Measurements from ENCODE around the gene RAB36. TPM values are rescaled to one million over a fixed set of nuclear protein-coding genes. Genes with fewer than 3 reads are reported as not detected.

The RAB36 gene
- total RNA-seq, 2 experiments from 2014 or later: 0.90 to 1.0 TPM

Other genes with a start within 250 kb of the RAB36 start
- gene GNAZ, start 75.0 kb upstream of the RAB36 start, total RNA-seq: under 1 TPM; 0.43 to 0.54 TPM
- gene RSPH14, start 3.5 kb upstream of the RAB36 start, total RNA-seq: under 1 TPM in 1 of 2 experiments, not detected in 1; 0.48 TPM
- gene BCR, start 35.0 kb downstream of the RAB36 start, total RNA-seq: 10 to 100 TPM; 28.3 to 32.0 TPM

Data from activated naive CD8-positive, alpha-beta T cell treated with anti-CD3 and anti-CD28 coated beads for 36 hours (primary cell).